ENCODE data around the gene CMSS1. TPM values are rescaled to one million over a fixed set of nuclear protein-coding genes. Genes with fewer than 3 reads are reported as not detected.

The CMSS1 gene
- total RNA-seq, 2 donors from 2014 or later: 18.5 to 27.6 TPM

- no peak for DNase-seq (ENCODE audit: low spot score)
These were observed 126.5 kb downstream of the CMSS1 start for GRCh38 chr3:99943931-99944761.

GRCh38 chr3:99945328-99945995, 127.8 kb downstream of the CMSS1 start:
- intact Hi-C loops (cut with DNase I): loop anchor here (2.0 to 10.0 kb wide), 3 partner anchors 15 to 1592 kb away; no protein-coding TSS in a partner anchor
- DNase-seq (ENCODE audit: low spot score): peak; percentile 71

More at GRCh38 chr3:99943931-99944761, 126.5 kb downstream of the CMSS1 start:
- intact Hi-C loops (cut with DNase I): loop anchor here (2.0 to 10.0 kb wide), 3 partner anchors 17 to 98 kb away; no protein-coding TSS in a partner anchor

GRCh38 chr3:99947356-99947755, 129.7 kb downstream of the CMSS1 start:
- intact Hi-C loops (cut with DNase I): loop anchor here in 1 of 2 donors (5.0 to 10.0 kb wide), 2 partner anchors 73 to 1590 kb away; no protein-coding TSS in a partner anchor
- DNase-seq (ENCODE audit: low spot score): no peak

- intact Hi-C loops (cut with DNase I): loop anchor here in 1 of 2 donors (5.0 to 10.0 kb wide), 2 partner anchors 74 to 1589 kb away; no protein-coding TSS in a partner anchor
- DNase-seq (ENCODE audit: low spot score): no peak
These were observed 130.9 kb downstream of the CMSS1 start for GRCh38 chr3:99948467-99949089.

- intact Hi-C loops (cut with DNase I): loop anchor here in 1 of 2 donors (5.0 to 10.0 kb wide), 2 partner anchors 75 to 1587 kb away; no protein-coding TSS in a partner anchor
These were observed 132.5 kb downstream of the CMSS1 start for GRCh38 chr3:99949956-99950670.

GRCh38 chr3:99950921-99951320, 133.3 kb downstream of the CMSS1 start:
- intact Hi-C loops (cut with DNase I): no loop called here
- no peak for DNase-seq (ENCODE audit: low spot score)

More at GRCh38 chr3:99949956-99950670, 132.5 kb downstream of the CMSS1 start:
- DNase-seq (ENCODE audit: low spot score): no peak

- DNase-seq (ENCODE audit: low spot score): no peak
- intact Hi-C loops (cut with DNase I): no loop called here
These were observed 134.0 kb downstream of the CMSS1 start for GRCh38 chr3:99951701-99952100.

GRCh38 chr3:99952306-99952705, 134.6 kb downstream of the CMSS1 start:
- intact Hi-C loops (cut with DNase I): no loop called here

GRCh38 chr3:99953596-99953995, 135.9 kb downstream of the CMSS1 start:
- DNase-seq (ENCODE audit: low spot score): no peak
- intact Hi-C loops (cut with DNase I): no loop called here

More at GRCh38 chr3:99952306-99952705, 134.6 kb downstream of the CMSS1 start:
- no peak for DNase-seq (ENCODE audit: low spot score)

- intact Hi-C loops (cut with DNase I): no loop called here
These were observed 137.4 kb downstream of the CMSS1 start for GRCh38 chr3:99954914-99955644.

GRCh38 chr3:99955773-99956562, 138.3 kb downstream of the CMSS1 start:
- DNase-seq (ENCODE audit: low spot score): no peak
- intact Hi-C loops (cut with DNase I): no loop called here

More at GRCh38 chr3:99954914-99955644, 137.4 kb downstream of the CMSS1 start:
- no peak for DNase-seq (ENCODE audit: low spot score)

GRCh38 chr3:99957151-99957796, 139.6 kb downstream of the CMSS1 start:
- intact Hi-C loops (cut with DNase I): no loop called here
- DNase-seq (ENCODE audit: low spot score): no peak

GRCh38 chr3:99958222-99958912, 140.7 kb downstream of the CMSS1 start:
- no peak for DNase-seq (ENCODE audit: low spot score)
- intact Hi-C loops (cut with DNase I): no loop called here

GRCh38 chr3:99960123-99960878, 142.6 kb downstream of the CMSS1 start:
- intact Hi-C loops (cut with DNase I): loop anchor here (2.0 to 10.0 kb wide), 3 partner anchors 16 to 194 kb away; no protein-coding TSS in a partner anchor
- DNase-seq (ENCODE audit: low spot score): no peak

- DNase-seq (ENCODE audit: low spot score): no peak
- intact Hi-C loops (cut with DNase I): loop anchor here (2.0 to 10.0 kb wide), 3 partner anchors 16 to 194 kb away; no protein-coding TSS in a partner anchor
These were observed 143.3 kb downstream of the CMSS1 start for GRCh38 chr3:99960941-99961340.

Measured in posterior vena cava (tissue), 2 donors.